HG02943 (cell line): ENCODE measurements around the gene CRIM1.

Experiments
- ATAC-seq: cut with Tn5 transposase; IDR thresholded peaks from one replicate; pipeline ENCODE4 v1.9.1; 2021; ENCODE audit warnings: mild to moderate bottlenecking, low read depth, moderate library complexity; ENCODE audit not compliant: unreplicated experiment

Gene CRIM1

DNA sequence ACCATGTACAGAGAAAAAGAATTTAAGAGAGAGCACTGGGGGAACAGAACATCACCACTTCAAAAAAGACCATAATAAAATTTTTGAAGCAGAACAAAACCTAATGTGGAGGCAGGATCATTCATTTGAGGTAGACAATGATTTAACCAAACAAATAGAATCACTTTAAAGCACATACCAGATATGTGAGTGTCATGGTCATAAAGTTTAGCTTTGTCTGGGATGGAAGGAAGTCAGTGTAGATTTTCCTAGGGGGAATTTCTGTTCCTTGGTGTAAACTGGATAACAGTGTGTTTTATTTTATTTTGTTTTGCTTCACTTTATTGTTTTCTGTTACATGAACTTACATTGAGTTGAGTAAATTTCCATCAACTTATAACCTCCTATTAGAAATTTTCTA lies 120.8 kb downstream of the CRIM1 start:
- ATAC-seq: no peak

- ATAC-seq: no peak
Measured at GRCh38 chr2:36477315-36477714, 121.7 kb downstream of the CRIM1 start.

GRCh38 chr2:36477746-36478145 lies 122.2 kb downstream of the CRIM1 start:
- no peak for ATAC-seq

GRCh38 chr2:36478332-36478738 lies 122.8 kb downstream of the CRIM1 start:
- no peak for ATAC-seq

- no peak for ATAC-seq
Measured at GRCh38 chr2:36478999-36479398, 123.4 kb downstream of the CRIM1 start.

GRCh38 chr2:36479406-36479805 lies 123.8 kb downstream of the CRIM1 start:
- no peak for ATAC-seq

DNA sequence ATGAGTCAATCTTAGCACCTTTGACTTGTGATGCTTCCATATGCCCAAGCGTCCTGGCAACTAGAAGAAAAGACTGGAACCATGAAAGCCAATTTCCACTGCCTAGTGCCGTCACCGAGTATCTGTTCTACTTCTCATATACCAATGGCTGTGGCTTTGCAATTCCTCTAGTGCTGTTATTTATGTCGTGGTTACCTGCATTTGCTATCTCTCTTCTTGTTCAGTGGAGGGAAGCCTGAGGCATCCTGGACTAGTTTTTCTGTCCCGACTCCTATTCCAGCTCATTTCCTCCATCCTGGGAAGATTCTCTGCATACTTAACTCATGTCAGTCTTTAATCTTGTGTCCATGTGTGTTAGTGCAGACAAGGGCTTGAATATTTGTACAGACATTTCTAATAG lies 124.5 kb downstream of the CRIM1 start:
- ATAC-seq: no peak

DNA sequence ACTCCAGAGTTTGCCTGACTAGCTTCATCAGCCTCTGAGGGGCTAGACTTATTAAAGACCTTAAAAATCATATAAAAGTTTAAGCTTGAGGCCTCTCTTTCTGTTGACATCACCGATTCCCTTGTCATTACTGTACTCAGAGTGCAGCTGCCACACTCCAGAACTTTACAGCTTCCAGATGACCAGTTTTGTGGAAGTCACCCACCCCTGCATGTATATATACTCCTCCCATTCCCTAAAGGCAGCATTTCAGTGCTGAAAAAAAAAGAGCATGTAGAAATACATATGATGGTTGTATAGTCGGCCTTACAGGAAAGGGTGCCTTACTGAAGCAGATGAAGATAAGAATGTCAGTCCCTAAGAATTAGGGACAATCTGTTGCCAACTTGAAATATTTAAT lies 125.1 kb downstream of the CRIM1 start:
- no peak for ATAC-seq

DNA sequence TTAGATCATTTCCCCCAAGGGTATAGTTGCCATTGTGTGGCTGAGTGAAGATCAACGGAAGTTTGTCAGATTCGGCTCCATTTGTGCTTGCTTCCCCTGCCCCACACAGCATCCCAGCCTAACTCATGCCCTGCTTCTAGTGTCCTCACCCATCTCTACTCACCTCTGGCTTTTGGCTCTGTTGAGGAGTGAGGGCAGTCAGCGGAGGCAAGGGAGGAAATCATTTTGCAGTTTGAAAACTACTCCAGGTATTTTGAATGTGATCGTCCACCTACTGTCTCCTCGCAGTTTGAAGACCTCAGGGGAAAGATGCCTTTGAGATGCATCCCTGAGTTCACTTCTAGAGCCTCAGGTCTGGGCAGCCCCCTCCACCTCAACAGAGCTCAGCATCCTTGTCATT lies 126.1 kb downstream of the CRIM1 start:
- ATAC-seq: no peak

DNA sequence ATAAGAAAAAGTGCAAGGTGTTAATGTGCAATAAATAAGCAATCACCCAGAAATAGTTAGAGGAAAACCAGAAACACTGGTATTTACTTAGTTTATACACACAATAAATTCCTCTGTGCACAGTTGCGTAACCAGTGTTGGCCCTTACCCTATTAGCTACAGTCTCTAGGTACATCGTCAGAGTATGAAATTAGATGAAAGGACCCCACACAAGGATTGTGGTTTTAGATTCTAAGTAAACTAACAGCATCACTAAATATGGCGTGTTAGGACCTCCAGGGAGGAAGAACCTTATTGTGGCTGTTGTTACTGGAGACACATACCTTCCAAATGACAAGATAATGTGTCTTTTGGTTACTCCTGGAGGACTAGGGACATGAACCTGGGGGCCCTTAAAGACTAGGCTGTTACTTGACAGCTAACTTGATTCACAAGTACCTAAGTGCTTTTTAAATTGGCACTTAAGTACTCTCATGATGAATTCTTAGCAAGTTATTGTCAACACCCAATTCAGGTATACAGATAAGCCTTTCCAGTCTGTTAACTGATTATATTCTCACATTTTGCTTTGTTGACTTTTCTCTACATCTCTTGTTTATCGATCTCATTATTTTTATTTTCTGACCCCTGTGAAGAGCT lies 127.1 kb downstream of the CRIM1 start:
- no peak for ATAC-seq

DNA sequence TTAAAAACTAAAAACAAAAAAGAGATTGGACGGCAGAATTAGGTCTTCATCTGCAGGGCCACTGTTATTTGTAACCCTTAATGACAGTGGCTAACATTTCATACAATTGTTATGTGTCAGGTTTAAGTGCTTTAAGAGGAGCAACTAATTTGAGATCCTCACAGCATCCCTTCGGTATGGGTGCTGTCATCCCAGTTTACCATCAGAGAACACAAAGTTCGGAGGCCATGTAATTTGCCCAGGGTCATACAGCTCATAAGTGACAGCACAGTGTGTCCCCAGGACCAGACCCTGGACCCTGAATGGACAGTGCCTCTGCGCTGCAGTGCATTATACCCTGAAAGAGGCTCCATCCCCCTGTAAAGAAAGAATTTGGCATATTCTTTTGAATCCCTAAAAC lies 127.7 kb downstream of the CRIM1 start:
- no peak for ATAC-seq

DNA sequence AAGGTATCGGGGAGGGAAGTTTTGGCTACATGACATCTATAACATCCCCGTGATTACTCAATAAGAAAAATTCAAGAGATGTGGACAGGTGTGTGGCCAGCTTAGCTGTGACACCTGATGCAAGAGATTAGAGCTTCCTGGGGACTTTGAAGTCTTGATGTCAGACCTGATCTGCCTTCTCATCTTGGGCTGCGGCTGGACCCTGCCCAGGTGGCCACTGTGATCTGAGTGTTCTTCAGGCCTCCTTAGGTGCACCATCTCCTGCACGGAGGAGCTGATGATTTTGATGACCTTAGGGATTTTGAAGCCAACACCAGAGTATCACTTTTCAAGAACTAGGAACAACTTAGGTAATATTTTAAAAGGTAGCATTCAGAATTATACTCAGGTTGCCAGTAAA lies 128.9 kb downstream of the CRIM1 start:
- ATAC-seq: no peak

DNA sequence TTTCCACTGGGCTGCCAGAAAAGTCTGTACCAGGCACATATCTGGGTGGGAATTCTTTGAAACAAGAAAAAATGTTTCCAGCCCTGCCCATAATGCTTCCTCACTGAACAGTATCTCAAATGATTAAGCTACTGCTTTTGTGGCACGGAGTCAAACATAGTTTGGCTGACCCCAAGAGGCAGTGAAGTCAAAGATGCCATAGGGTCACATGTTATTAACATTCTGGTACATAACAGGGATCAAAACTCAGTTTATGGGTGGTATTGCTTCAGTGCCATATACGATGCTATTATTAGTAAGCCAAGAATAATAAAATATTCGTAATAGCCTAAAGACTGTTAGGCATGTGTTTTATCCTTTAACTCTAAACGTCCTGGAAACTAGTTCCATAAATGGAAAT lies 129.9 kb downstream of the CRIM1 start:
- no peak for ATAC-seq

GRCh38 chr2:36486521-36487044 lies 131.0 kb downstream of the CRIM1 start:
- ATAC-seq: no peak

DNA sequence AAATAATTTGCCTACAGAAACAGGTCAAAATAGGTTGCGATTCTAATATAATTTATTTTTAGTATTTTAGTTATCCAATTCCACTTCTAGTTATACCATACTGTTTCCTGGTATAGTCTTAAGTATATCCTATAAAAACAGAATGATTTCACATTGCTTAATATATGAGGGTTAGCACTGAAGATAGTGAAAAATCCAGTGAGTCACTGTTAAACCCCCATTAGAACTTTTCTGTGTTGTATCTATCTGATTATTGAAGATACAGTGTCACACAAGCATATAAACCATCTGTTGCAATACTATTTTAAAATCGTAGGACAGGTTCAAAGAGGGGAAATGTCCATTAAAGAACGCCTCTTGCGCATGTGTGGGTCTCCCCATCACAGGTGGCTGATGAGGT lies 132.4 kb downstream of the CRIM1 start:
- ATAC-seq: no peak

DNA sequence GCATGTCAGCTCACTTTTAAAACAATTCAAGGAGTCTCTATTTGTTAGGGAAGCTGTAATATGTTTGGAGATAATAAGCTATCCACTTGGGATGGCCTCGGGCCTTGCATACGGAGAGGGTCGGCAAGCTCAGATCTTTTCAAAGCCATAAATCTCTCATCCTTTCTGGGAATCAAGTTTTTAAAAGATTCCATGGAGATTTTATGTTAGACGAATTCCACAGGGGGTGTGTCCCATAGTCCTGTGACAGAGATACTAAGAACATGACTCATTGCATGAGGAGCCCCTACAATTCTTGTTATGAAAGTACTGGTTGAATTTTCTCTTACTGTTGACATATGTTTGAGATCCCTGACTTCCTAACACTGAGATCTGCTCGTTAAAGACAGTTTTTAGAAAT lies 133.7 kb downstream of the CRIM1 start:
- no peak for ATAC-seq

DNA sequence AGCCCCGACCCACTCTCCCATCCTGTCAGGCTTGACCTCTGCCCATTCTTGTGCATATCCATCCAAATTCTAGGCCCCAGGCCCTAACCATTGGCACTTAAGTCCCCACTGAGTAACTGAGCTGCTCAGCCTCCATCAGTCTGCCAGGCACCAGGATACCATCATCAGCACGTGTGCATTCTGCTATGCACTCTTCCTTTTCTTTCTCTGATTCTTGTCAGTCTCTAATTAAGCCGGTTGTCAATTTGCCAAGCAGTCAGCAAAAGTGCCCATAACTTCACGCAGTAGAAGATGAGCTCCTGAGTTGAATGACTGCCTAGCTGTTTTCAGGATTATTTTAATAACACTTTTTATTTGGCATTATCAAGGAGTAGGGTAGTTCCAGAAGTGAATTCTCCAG lies 135.2 kb downstream of the CRIM1 start:
- no peak for ATAC-seq

DNA sequence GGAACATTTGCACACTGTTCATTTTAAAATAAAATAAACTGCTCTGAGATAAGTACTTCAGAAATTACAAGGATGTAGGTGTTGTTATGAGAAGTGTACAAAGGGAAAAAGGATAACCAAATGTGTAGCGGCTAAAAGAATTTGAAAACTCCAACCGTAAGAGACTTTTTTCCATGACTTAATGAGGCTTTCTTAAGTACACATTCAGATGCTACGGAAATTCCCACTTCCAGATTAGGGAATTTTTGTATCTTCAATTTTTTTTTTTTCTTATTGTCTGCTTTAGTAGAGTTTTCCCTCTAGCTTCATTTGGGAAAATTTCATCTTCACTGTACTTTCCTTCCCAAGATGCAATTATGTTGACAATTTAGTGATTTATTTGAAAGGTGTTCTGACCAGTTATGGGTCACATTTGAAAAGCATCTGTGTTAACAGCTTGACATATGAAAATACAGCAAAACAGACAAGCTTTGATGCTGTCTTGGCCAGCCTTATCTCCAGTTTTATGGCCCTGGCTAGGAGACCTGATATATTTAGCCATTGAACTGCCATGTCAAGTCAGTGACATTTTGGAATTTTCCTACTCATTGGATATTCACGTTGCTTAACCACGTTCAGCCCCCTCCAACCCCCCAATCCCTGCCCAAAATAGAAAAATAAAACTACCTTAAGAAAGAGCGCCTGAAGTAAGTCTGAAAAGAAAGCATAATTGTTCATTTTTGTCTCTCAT lies 136.8 kb downstream of the CRIM1 start:
- ATAC-seq: no peak

DNA sequence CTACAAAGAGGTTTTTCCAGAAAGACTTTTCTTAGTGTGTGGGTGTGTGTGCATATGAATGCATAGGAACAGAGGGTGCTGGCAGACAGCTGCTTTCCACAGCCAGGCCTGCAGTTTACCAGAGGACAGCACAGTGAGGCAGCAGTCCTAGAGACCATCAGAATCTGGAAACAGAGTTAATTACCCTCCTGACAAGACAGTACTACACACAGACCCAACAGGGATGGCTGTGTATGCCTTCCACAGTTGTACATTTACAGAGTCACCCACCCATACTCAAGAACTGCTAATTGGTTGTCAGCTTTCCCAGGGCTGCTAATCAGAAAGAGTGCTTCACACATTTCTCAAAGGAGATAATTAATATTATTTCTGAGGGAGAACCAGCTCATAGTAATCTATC lies 137.7 kb downstream of the CRIM1 start:
- no peak for ATAC-seq

DNA sequence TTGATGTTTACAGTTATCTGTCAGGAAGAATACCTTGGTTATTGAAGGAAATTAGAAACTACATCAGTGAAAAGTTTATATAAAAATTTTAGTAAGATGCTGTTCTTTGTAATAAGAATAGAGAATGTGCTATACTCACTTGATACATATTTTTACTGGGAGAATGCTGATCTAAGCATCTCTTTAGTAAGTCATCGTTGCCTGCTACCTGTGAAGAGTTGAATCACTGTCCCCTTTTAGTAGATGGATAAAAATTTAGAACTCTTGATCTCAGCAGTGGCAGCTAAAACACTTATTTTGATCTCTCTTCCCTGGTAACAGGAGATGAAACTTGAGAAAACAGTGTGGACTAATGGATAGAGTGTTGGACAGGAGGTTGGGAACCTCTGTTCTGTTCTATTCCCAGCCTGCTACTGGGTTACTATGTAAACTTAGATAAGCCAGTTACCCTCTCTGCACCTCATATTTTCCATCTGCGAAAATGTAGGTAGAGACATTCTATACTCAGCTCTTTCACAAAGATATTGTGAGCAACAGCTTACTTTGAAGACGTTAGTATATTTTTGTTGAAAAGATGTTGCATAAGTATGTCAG lies 142.1 kb downstream of the CRIM1 start:
- ATAC-seq: no peak

- no peak for ATAC-seq
Measured at GRCh38 chr2:36499128-36499820, 143.7 kb downstream of the CRIM1 start.
